Midbrain (tissue), 1 donor: ENCODE data around the gene GNG12.

Experiments
- DNase-seq: peaks from one replicate; lab custom pipeline; 2025; lab: John Stamatoyannopoulos, UW

GNG12 gene

DNA sequence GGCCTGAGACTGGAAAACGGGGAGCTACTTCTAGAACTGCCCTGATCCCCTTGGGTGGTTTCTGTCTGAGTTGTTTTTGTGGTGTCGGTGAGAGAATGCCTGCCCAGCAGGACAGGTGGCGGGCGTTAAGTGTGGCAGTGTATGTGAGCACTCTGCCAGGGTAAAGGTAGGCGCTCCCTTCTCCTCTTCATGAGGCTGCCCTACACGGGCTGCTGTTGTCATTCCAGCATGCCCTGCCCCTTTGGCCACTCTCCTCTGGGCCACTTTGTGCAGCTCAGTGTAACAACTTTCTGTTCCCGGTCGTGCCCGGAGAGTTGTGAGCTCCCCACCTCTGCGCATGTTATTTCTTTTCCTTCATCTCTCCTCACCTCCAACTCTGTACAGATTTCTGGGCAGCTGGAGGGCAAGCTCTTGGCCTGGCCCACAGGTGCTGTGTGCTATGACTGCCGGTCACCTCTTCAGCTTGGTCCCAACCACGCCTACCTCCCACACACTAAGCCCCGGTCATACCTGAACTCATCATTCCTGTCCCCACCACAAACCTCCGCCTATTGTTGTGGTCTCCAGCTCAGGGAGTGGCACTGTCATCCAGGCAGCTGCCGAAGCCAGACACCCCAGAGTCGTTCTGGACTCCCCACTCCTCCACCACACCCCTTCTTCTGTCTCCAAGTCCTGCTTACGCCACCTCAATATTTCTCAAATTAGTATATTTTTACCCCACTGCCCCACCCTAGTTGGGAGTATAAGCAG lies 79.3 kb downstream of the GNG12 start:
- DNase-seq: no peak

DNA sequence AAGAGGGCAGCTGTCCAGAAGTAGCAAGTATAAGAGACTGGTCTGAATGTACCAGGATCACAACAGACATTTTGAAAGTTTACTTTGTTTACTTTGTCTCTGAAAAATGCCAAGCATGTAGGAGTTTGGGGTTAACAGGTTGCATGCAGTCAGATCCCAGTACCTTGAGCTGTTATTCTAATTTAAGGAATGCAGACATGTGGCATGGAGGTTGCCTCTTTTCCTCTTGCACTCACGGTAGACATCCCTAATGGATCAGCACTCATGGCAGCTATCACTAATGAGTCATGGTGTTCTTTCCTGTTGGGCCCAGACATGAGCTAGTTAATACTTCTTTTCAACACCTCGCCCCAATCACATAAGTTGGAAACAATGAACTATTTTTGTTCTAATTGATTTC lies 81.0 kb downstream of the GNG12 start:
- no peak for DNase-seq

DNA sequence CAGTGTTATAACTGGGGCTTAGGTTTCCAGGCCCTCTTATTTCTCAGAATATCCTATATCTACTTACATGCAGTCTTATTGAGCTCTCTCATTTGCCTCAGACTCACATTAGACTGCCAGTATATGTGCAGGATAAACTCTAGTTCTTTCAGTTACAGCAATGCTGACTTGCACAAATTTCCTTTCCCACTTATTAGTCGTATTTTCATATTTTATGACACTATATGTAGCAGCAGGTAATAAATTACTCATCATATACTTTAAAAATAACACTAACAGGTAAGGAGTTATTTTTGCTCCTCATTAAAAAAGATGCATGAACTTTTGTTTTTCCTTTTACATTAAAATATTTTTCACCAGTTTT lies 82.6 kb downstream of the GNG12 start:
- DNase-seq: no peak

DNA sequence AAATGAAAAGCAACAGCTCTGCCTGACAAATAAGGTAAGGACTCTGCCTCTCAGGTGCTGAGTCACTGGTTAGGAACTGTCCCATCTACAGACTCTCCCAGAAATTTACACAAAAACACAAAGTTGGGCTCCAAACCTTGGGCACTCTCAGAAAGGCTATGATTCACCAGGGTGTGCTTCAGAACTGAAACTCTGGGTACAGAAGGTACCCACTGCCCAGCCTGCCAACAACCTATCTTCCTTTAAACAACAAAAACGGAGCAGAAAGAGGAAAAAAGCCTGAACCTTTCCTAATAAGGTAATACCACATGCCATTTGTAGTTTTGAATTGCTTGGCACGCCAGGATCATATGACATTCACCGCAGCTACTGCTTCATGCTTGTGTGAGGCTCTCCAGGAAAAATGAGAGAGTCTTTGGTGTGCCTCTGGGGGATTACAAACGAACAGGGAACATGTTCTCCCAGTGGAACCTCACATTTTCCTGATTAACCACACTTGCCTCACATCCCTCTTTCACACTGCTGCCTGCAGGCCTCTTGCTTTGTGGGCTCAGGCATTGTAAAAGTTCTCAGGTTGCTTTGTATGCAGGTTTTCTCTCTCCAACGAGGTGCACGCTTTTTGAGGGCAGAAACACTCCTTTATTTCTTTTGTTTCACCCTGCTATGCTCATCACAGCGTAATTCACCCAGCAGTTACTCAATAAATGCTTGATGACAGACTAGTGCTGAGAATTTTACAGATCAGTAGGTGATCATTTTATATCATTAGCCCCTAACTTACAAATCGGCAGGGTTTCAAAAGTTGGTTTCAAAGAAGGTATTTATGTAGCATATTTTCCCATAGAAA lies 83.2 kb downstream of the GNG12 start:
- no peak for DNase-seq

DNA sequence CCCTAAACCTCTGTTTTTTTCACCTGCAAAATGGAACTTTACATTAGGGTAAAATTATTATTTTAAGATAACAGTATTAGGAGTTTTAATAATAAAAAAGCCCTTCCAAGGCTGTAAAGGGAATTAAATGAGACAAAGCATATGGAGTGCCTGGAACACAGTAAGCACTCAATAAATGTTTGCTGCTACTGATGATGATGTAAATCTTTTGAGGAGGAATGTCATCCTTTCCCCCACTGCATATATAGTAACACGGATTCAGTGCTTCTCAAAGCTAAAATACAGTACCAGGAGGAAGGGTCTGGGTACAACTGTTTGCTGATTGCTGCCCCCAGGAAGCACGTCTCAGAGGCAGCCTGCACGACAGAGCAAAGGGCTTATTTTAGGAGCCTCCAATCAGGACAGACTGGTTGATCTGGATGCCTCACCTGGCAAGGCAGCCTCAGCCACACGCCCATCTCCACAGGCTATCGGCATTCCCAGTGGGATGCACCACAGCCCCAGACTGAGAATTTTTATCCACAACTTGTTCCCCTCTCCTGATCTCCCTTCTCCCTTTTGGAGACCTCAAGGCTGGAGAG lies 83.9 kb downstream of the GNG12 start:
- DNase-seq: no peak

DNA sequence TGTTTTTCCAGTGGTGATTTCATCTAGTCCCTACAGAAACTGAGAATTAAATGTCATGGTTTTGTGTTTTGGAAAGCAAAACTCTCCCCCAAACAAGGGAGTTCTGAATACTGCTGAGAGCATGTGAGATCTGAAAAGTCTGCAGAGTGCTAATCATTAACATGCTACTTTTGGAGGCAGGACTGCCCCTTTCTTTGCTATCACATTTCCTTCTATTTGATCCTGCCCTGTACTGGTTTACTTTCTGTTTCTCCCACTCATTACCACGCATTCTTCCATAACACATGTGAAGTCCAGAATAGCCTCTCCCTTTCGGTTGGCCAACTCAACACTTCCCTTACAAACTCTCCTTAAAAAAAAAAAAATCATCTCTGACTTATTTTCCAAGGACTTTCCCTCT lies 84.6 kb downstream of the GNG12 start:
- no peak for DNase-seq

DNA sequence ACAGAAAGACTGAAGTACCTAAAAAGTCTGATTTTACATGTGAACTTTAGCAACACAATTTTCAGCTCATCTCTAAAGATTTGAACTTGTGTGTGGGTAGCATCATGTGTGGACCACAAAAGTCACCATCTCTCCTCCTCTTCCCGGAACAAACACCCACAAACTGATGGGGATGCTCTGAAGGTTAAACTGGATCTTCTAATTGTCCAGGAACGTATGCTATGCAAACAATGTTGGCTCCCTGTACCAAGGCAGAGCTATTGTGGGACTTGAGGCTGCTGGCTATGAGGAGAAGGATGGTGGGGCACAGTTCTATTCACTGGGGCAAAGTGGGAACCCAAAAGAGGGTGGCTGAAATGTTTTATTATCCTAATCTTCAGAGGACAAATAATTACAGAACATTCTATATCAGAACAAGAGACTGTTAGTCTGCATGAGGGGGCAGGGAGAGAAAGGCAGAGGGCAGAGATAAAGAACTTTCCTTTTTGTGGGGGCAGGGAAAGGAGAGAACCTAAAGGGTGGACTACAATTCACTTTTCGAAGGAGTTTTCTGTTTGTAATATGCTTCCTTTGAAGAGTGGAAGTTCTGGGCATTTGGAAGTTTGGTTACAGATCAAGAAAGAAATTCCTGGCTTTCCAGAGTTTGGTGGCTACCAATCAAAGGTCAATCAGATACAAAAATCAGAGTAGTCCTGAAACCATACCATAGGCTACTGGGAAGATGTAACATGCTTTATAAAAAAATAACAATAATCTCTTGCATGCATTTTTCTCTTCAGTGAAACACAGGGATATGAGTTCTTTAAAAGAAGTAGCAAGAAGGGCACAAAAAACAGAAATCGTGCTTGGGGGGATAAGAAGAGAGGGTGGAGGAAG lies 85.4 kb downstream of the GNG12 start:
- no peak for DNase-seq

DNA sequence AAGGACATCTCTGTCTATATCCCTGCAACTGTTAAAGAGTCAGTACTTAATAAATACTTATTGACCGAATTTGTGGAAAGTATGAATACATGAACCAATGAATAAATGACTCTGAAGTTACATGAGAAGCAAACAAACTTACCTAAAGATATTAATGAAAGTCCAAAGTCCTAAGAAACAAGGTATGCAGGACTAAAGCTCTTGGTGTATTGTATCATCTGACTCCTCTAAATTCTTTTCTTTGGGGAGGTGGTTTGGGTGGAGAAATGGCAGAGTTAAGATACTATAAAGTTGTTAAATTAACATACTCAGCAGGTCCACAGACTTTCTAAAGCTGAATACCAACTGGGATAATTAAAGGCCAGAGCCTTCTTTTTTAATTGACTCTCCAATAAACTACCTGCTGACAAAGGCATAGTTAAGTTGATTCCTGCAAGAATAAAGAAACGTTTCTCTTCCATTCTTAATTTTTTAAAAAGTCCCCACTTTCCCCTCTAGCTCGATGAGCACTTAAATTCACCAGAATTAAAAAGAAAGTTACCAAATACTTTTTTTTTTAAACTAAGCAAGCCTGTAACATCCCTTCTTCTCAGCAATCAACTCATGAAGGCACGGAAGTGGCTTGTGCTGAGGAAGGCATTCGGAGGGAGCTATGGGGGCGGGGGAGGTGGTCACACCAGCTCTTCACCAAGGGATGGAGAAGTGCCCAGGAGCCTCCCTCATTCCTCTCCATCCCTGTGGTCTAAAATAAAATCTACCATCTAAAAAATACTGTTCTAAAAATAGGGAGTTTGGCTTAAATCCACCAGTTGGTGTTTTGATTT lies 87.2 kb downstream of the GNG12 start:
- no peak for DNase-seq

DNA sequence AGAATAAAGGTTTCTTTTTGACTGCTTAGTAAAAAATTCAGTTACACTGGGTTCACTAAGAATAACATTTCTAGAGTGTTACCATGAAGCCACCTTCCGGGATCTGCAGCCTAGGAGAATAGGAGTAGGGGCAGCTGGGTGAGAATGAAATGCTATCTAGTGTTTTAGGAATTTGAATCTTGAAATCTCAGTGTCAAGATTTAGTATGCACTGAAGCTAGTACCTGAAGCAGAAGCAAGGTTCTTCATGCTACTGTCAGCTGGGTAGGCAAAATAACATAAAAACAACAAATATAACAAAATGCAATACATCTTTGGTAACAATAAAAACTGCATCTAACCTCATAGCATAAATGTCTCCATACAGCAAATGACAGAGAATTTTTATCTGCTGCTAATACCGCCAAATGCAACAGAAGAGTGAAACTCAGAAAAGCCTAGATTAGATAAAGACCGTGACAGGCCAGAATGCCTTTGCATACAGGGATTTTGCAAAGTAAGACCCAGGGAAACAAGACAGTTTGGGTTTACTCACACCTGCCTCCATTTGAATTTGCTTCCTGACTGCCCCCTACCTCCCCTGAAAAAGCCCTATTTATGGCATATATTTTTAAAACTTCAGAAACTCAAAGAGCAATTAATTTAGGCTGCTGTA lies 90.1 kb downstream of the GNG12 start:
- no peak for DNase-seq

DNA sequence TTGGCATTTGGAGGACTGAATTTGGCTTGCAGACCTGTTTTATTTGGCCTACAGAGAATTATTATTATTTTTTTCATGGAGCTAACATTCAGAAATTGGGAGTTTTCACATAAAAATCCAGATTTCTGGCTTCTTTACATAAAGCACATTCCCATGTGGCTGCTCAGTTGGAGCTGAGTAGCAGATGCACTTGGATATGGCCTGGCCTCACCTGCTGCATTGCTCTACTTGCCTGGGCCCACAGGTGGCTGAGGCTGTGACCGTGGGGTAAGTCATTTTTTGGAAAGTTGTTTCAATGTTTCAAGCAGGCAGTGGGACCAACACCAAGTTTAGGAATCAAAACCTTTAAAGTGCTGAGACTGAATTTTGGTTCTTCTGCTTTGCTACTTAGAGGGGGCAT lies 91.5 kb downstream of the GNG12 start:
- DNase-seq: no peak

DNA sequence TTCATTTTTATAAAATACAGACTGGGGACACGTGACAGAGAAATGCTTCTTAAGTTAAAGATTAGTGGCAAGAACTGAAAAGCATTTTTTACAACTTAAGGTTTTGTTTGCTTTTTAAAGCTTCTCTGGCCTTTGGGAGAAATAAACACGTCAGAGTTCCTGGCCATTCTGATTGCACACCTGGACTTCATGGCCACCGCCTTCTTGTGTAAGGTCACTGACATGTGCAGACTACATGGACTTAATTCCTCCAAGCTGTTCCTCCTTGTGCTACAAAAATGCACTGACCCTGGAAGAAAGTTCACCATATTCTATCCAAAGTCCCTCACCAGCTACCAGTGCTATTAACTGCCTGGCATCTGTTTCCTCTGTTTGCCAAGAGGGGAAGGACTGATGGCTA lies 92.1 kb downstream of the GNG12 start:
- no peak for DNase-seq

DNA sequence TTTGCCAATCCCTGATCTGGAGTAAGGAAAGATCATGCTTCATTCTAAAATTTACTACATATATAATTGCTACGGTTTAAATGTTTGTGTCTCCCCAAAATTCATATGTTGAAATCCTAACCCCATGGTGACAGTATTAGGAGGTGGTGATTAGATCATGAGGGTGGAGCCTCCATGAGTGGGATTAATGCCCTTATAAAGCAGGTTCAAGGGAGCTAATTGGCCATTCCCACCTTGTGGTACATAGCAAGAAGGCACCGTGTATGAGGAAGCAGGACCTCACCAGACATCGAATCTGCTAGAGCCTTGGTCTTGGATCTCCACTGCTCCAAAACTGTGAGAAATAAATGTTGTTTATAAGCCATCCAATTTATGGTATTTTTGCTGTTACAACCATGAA lies 92.7 kb downstream of the GNG12 start:
- DNase-seq: no peak

DNA sequence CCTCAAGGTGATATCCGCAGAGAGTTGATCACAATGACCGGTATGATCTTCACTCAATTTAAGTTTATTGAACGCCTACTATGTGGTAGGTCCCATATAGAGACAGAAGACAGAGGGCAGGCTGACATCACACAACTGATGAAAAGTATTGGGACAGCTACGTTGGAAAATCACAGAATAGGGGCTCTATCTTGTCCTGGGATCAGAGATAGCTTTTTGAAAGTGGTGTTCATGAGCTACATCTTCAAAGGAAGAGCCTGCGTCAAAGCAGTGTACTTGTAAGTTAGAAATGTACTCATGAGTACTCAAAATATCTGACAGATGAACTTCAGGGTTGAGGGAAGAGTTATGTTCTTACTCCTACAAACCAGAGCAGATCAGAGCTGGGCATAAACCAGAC lies 93.9 kb downstream of the GNG12 start:
- DNase-seq: no peak

DNA sequence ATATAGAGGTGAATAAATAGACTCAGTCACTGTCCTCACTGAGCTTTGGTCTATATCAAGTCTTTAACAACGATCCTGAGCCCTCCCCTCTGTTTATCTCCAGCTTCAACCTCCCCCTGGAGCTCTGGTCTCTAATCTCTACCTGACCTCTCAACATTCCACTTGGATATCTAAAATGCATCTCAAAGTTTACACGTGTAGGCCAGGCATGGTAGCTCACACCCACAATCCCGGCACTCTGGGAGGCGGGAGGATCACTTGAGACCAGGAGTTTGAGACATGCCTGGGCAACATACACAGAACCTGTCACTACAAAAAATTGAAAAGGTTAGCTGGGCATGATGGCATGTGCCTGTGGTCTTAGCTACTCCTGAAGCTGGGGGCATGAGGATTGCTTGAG lies 94.9 kb downstream of the GNG12 start:
- DNase-seq: no peak

DNA sequence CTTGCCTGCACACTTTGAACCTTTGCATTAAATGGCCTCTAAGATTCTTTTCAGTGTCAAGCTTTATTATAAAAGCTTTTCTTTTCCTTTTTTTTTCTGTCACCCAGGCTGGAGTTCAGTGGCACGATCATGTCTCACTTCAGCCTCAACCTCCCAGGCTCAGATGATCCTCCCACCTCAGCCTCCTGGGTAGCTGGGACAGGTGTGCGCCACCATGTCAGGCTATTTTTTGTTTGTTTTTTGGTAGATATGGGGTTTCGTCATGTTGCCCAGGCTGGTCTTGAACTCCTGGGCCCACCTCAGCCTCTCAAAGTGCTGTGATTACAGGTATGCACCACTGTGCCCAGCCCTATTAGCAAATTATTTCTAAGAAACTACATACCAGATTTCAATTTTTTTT lies 95.4 kb downstream of the GNG12 start:
- no peak for DNase-seq

DNA sequence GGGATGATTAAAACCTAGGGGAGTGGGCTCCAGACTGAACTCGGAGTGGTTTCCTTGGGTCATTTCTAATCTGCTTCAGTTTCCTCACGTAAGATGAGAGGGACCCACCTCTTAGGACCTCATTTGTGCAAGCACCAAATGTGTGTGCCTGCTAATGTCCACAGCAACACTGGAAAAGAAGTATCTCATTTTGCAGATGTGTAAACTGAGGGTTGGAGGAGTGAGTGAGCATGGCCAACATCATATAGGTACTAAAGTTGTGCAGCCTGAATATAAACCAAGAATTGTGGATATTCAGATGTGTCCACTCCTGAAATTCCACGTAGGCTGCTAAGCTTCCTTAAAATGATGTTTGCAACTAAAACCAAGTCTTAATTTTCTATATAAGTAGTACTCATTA lies 96.5 kb downstream of the GNG12 start:
- no peak for DNase-seq

DNA sequence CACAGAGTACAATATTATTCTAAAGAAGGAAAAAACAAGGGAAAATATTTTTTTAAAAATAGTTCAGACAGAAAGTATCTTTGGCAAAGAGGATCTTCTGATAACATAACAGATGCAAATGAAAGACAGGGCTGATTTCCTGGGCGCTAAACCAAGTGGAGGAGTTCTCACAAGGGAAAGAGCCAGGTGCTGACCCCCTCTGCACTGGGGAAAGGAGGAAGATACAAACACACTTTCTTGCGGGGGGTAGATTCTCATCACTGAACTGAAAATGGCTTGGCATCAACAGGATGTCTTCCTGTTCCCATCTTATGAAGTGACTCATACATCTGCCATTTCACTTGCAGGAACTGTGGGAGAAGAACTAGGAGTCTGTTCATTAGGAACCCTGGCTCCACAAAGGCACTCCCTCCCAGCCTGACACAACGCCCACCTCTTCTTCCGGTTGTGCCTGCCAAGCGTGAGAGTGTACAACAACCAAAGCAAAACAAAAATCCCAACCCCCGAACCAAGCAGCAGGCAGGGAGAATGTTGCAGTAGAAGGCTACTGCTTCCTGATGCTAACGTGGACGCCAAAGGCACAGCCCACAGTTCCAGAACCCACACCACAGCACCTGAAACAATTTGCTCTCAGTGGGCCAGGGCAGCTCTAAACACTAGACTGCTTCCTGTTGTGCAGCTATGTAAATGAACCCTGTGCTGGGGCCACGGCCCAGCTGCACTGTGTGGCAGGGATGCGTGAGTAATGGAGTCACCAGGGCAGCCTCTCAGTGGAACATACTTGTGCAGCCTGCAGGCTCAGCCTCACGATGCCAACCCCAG lies 97.2 kb downstream of the GNG12 start:
- peak; percentile 20 for DNase-seq

DNA sequence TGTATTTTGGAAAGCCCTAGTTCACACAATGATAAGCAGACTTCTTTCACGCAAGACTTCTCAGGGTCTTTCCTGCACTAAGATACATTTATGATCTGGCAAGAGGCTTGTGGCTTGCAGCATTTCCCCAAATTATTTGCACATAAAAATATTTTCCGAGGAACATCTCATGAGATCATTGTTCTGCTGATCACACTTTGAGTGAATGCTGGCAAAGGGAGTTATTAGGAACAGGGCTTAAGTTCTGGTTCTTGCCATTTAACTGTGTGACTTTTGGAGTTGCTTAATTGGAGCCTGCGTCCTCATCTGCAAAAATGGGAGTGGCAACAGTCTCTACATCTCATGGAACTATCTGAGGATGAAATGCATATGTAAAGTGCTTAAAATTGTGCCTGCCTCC lies 98.1 kb downstream of the GNG12 start:
- DNase-seq: no peak

DNA sequence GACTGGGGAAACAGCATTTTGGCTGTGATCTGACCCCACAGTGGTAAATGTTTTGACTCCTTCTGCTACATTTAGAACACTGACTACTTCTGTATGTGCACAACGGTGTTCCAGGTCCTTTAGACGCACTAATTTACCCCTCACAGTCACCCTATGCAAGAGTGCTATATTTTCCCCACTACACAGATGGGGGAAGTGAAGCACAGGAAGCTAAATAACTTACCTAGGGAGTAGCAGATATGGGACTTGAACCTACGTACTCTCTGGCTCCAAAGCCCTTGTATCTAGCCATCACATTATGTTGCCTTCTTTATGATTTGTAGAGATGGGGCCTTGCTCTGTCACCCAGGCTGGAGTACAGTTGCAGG lies 99.0 kb downstream of the GNG12 start:
- DNase-seq: no peak

DNA sequence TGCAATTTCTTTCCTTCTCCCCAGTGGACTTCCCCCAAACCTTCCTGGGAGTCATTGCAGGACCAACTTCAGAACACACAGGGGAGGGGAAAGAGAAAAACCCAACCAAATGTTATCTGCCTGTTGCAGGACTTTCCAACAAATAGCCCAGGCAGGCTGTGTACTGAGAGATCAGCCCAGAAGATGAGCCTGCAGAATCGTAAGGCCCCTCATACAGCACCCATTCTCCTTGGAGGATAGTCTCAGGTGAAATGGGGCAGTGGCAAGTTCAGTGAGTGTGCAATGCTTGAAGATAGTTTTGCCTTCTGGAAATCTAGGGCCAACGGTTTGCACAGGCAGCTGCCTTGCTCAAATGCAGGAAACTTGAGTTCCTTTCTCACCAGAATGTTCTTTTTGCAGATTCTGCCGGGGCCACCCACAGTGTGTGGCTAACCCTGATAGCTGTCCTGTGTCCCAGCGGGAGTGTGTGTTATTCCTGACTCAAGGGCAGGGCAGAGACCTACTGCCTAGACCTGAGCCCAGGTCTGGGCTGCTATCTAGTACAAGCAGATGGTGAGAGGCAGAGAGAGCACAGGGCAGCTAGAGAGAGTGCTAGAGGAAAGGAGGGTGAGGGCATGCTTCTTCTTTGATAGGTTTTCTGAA lies 99.5 kb downstream of the GNG12 start:
- DNase-seq: no peak
